OCI-LY3 (cell line): Measurements from ENCODE around the gene PGA3.
"Not testable (repeated sequence)": the region's sequence is repeated elsewhere in the genome, so short reads cannot be mapped to it uniquely, and the experiment has no call there.

Source experiments
- H2AFZ ChIP-seq: fragments of 200-600, 300-600 bp; shearing (Covaris generic); 2 replicates; pipeline ENCODE4 v1.6.0; 2014; ENCODE audit warnings: antibody characterized with exemption, low read depth, low read length
- H3K27ac ChIP-seq: fragments of 200-600, 300-600 bp; sonication (generic); 2 replicates; pipeline ENCODE4 v1.5.1; 2014; ENCODE audit warnings: mild to moderate bottlenecking, low read length, moderate library complexity, mixed read lengths
- H3K27me3 ChIP-seq: fragments of 200-600, 300-600 bp; sonication (generic); 2 replicates; pipeline ENCODE4 v1.6.1; 2014; ENCODE audit warnings: low read depth, low read length, mixed read lengths
- H3K36me3 ChIP-seq: fragments of 200-600, 300-600 bp; sonication (generic); replicated peaks from 2 replicates; pipeline ENCODE3; 2014; ENCODE audit warnings: low read depth, low read length, mixed read lengths
- H3K4me1 ChIP-seq: fragments of 300-600, 200-600 bp; sonication (generic); 2 replicates; pipeline ENCODE4 v1.6.1; 2014; ENCODE audit warnings: low read length, mixed read lengths
- H3K4me2 ChIP-seq: fragments of 200-600, 300-600 bp; sonication (generic); 2 replicates; pipeline ENCODE4 v1.6.1; 2014; ENCODE audit warnings: low read length, mixed read lengths
- H3K4me3 ChIP-seq: fragments of 300-600, 200-600 bp; sonication (generic); 2 replicates; pipeline ENCODE4 v1.5.1; 2014; ENCODE audit warnings: antibody characterized with exemption, mild to moderate bottlenecking, low read length, moderate library complexity
- H3K79me2 ChIP-seq: fragments of 300-600, 200-600 bp; shearing (Covaris generic); 2 replicates; pipeline ENCODE4 v1.6.1; 2014; ENCODE audit warnings: mild to moderate bottlenecking, low read length, mixed read lengths
- H3K9ac ChIP-seq: fragments of 300-600, 200-600 bp; shearing (Covaris generic); 2 replicates; pipeline ENCODE4 v1.6.0; 2014; ENCODE audit warnings: mild to moderate bottlenecking, low read length, moderate library complexity
- H3K9me3 ChIP-seq: fragments of 200-600, 300-600 bp; shearing (Covaris generic); 2 replicates; pipeline ENCODE4 v1.6.1; 2014; ENCODE audit warnings: low read length, mixed read lengths; ENCODE audit not compliant: insufficient read depth
- H4K20me1 ChIP-seq: fragments of 200-600, 300-600 bp; sonication (generic); 2 replicates; pipeline ENCODE4 v1.6.1; 2016; ENCODE audit warnings: low read length, mixed read lengths; ENCODE audit not compliant: insufficient read depth
- EZH2phosphoT487 ChIP-seq: fragments of 200-600 bp; shearing (Covaris generic); IDR thresholded peaks from 2 replicates; pipeline ENCODE4 v1.6.1; 2018; ENCODE audit warnings: antibody characterized with exemption, mixed run types, low read depth
- TF ChIP-seq, protein P1 (sequence below): fragments of 200-600, 300-600 bp; sonication (generic); IDR thresholded peaks from 2 replicates; pipeline ENCODE4 v1.5.1; 2014; ENCODE audit warnings: antibody characterized with exemption, low read length, low read depth

PGA3 gene

DNA sequence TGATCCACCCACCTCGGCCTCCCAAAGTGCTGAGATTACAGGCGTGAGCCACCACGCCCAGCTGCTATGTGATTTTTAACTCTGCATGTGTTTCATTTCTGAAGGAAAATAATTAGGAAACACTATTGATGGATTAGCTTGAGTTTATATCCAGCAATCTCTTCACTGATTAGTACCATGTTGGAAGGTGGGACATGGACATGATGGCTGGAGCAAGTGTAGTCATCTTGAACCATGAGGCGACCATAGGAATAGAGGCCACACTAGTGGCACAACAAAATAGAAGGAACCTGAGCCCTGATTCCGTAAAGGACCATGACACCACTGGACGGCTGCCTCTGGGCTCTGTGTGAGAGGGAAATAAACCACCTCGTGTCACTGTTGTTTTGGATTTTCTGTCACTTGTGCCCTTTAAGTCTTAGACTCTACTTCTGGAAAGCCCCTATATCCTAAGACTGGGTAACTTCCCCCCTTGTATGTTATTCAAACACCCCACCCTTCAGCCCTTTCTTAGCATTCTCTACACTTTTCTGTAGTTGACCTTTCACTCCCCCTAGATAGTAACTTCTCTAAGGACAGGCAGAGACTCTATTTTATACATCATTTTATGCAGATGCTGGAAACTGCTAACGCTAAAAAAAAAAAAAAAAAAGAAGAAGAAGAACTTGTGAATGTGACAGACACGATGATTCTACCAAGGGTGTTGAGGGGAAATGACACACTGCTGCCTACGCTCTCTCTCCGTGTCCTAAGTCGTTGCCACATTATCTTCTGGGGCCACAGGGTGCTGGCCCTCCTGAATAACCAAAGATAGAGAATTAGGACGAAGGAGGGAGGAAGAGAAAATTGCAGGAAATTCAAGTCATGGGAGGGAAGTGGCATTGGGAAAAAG lies 39.4 kb upstream of the PGA3 start:
- Histone ChIP-seq H4K20me1 (no peaks in the 10 kb centered on the region), H3K4me1 (peaks cover 28% of the 10 kb centered on the region), H3K9ac (no peak overlapping the region), H3K27me3 (peaks cover 3% of the 10 kb centered on the region; the same call in 1 of the 2 replicates), H3K9me3 (peaks cover 5% of the 10 kb centered on the region), H2AFZ (no peak overlapping the region), H3K4me3 (no peak overlapping the region), H3K79me2 (peaks cover 16% of the 10 kb centered on the region), H3K36me3 (no peaks in the 10 kb centered on the region), H3K4me2 (no peak overlapping the region), H3K27ac (no peak overlapping the region)
- TF ChIP-seq, protein P1, sequence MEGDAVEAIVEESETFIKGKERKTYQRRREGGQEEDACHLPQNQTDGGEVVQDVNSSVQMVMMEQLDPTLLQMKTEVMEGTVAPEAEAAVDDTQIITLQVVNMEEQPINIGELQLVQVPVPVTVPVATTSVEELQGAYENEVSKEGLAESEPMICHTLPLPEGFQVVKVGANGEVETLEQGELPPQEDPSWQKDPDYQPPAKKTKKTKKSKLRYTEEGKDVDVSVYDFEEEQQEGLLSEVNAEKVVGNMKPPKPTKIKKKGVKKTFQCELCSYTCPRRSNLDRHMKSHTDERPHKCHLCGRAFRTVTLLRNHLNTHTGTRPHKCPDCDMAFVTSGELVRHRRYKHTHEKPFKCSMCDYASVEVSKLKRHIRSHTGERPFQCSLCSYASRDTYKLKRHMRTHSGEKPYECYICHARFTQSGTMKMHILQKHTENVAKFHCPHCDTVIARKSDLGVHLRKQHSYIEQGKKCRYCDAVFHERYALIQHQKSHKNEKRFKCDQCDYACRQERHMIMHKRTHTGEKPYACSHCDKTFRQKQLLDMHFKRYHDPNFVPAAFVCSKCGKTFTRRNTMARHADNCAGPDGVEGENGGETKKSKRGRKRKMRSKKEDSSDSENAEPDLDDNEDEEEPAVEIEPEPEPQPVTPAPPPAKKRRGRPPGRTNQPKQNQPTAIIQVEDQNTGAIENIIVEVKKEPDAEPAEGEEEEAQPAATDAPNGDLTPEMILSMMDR: no peak
- TF ChIP-seq EZH2phosphoT487: no peak

DNA sequence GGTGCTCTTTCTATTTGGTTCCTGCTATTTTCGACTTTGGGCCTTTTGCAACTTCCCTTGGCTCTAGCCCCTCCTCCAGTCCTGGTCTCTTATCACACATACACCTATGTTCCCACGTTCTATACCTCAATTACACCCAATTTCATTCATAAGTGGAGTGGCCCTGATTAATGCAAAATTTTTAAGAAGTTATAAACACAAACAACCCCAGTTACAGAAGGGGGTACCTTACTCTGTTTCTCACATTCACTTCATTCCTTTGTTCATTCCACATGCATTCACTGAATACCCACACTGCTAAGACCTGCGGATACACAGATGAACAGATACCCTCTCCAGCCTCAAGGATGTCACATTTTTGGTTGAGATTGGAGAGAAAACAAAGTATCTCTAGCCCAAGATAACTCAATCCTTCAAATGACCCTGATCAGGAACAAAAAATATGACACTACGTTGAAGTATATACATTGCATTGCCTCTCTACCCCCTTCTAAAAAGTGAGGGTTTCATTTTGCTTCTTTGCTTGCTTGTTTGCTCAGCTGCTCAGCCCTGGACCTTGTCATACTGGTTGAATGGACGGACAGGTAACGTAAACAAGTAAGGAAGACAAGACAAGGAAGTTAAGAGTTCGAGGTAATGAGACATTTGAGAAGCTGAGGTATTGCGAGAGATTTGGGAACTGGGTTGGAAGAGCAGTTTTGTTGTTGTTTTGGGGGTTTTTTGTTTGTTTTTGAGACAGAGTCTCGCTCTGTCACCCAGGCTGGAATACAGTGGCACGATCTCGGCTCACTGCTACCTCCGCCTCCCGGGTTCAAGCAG lies 38.5 kb upstream of the PGA3 start:
- Histone ChIP-seq H3K9me3 (peaks cover 5% of the 10 kb centered on the region), H3K4me1 (peaks cover 24% of the 10 kb centered on the region), H2AFZ (no peak overlapping the region), H3K36me3 (no peaks in the 10 kb centered on the region), H3K27ac (no peak overlapping the region), H3K4me2 (no peak overlapping the region), H3K9ac (no peak overlapping the region), H3K79me2 (peaks cover 11% of the 10 kb centered on the region), H4K20me1 (no peaks in the 10 kb centered on the region), H3K4me3 (no peak overlapping the region), H3K27me3 (peaks cover 4% of the 10 kb centered on the region; the same call in 1 of the 2 replicates)
- TF ChIP-seq, protein P1: no peak
- TF ChIP-seq EZH2phosphoT487: no peak

DNA sequence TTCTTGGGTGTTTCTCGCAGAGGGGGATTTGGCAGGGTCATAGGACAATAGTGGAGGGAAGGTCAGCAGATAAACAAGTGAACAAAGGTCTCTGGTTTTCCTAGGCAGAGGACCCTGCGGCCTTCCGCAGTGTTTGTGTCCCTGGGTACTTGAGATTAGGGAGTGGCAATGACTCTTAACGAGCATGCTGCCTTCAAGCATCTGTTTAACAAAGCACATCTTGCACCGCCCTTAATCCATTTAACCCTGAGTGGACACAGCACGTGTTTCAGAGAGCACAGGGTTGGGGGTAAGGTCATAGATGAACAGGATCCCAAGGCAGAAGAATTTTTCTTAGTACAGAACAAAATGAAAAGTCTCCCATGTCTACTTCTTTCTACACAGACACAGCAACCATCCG lies 37.5 kb upstream of the PGA3 start:
- H3K4me2 ChIP-seq, H3K9me3 ChIP-seq, H3K4me3 ChIP-seq, H3K79me2 ChIP-seq, H3K36me3 ChIP-seq, H3K9ac ChIP-seq, H4K20me1 ChIP-seq, H2AFZ ChIP-seq, H3K27me3 ChIP-seq, H3K27ac ChIP-seq: not testable (repeated sequence)
- H3K4me1 ChIP-seq: peaks cover 15% of the 10 kb centered on the region

DNA sequence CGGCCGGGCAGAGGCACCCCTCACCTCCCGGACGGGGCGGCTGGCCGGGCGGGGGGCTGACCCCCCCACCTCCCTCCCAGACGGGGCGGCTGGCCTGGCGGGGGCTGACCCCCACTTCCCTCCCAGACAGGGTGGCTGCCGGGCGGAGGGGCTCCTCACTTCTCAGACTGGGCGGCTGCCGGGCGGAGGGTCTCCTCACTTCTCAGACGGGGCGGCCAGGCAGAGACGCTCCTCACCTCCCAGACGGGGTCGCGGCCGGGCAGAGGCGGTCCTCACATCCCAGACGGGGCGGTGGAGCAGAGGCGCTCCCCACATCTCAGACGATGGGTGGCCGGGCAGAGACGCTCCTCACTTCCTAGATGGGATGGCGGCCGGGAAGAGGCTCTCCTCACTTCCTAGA lies 37.0 kb upstream of the PGA3 start:
- not testable (repeated sequence) for H3K4me3 ChIP-seq, H3K79me2 ChIP-seq, H4K20me1 ChIP-seq

More for the DNA sequence above, 37.0 kb upstream of the PGA3 start:
- H3K4me2 ChIP-seq, H3K9ac ChIP-seq, H3K27ac ChIP-seq, H3K9me3 ChIP-seq, H3K36me3 ChIP-seq, H3K27me3 ChIP-seq, H2AFZ ChIP-seq: not testable (repeated sequence)
- peaks cover 15% of the 10 kb centered on the region for H3K4me1 ChIP-seq
